Muscle layer of duodenum (tissue), 2 donors: ENCODE measurements around the gene ENDOU.

Source experiments
- H3K27ac ChIP-seq: one replicate; pipeline ENCODE4 v1.7.0; 2013; ENCODE audit warnings: mild to moderate bottlenecking, low read length
- H3K27me3 ChIP-seq: one replicate; pipeline ENCODE4 v1.7.0; 2013; ENCODE audit warnings: low read depth, mild to moderate bottlenecking, control low read depth, low read length
- H3K36me3 ChIP-seq, 2 donors: one replicate each; pipeline ENCODE4 v1.7.0; 2013; ENCODE audit warnings: low read length in 2 of 2, control low read depth in 1 of 2, mild to moderate bottlenecking in 1 of 2; ENCODE audit not compliant: insufficient read depth in 2 of 2, control insufficient read depth in 1 of 2
- H3K4me1 ChIP-seq, 2 donors: one replicate each; pipeline ENCODE4 v1.7.0; 2013; ENCODE audit warnings: low read length in 2 of 2, mild to moderate bottlenecking in 2 of 2, control low read depth in 1 of 2, moderate library complexity in 1 of 2; ENCODE audit not compliant: insufficient read depth in 2 of 2, control insufficient read depth in 1 of 2
- H3K4me3 ChIP-seq, 2 donors: one replicate each; pipeline ENCODE4 v1.7.0; 2013; ENCODE audit warnings: low read length in 2 of 2, low read depth in 1 of 2, mild to moderate bottlenecking in 1 of 2
- H3K9me3 ChIP-seq, 2 donors: one replicate each; pipeline ENCODE4 v1.7.0; 2013; ENCODE audit warnings: low read length in 2 of 2, control low read depth in 1 of 2, mild to moderate bottlenecking in 1 of 2; ENCODE audit not compliant: control insufficient read depth in 1 of 2
- donor health status: healthy.

ENDOU gene

GRCh38 chr12:47767216-47767724 lies 42.0 kb upstream of the ENDOU start:
- Histone ChIP-seq H3K4me1 (peaks cover 0 to 6% of the 10 kb centered on the region in 2 donors), H3K27ac (no peak overlapping the region)

GRCh38 chr12:47766502-47767215 lies 41.4 kb upstream of the ENDOU start:
- peaks cover 0 to 6% of the 10 kb centered on the region in 2 donors for H3K4me1 ChIP-seq

More at GRCh38 chr12:47767216-47767724, 42.0 kb upstream of the ENDOU start:
- H3K36me3 ChIP-seq: no peaks in the 10 kb centered on the region
- H3K27me3 ChIP-seq: no peaks in the 10 kb centered on the region
- H3K9me3 ChIP-seq: no peaks in the 10 kb centered on the region
- H3K4me3 ChIP-seq: no peak overlapping the region

GRCh38 chr12:47763481-47764346 lies 38.4 kb upstream of the ENDOU start:
- no peak overlapping the region for H3K27ac ChIP-seq
- H3K27me3 ChIP-seq: no peaks in the 10 kb centered on the region
- no peaks in the 10 kb centered on the region for H3K36me3 ChIP-seq
- H3K9me3 ChIP-seq: no peaks in the 10 kb centered on the region
- H3K4me3 ChIP-seq: no peak overlapping the region
- H3K4me1 ChIP-seq: peaks cover 0 to 13% of the 10 kb centered on the region in 2 donors

More at GRCh38 chr12:47766502-47767215, 41.4 kb upstream of the ENDOU start:
- no peaks in the 10 kb centered on the region for H3K9me3 ChIP-seq
- no peak overlapping the region for H3K4me3 ChIP-seq
- no peaks in the 10 kb centered on the region for H3K27me3 ChIP-seq
- no peaks in the 10 kb centered on the region for H3K36me3 ChIP-seq
- no peak overlapping the region for H3K27ac ChIP-seq

GRCh38 chr12:47762850-47763465 lies 37.7 kb upstream of the ENDOU start:
- H3K4me1 ChIP-seq: peaks cover 0 to 19% of the 10 kb centered on the region in 2 donors
- no peak overlapping the region for H3K4me3 ChIP-seq
- no peak overlapping the region for H3K27ac ChIP-seq
- no peaks in the 10 kb centered on the region for H3K27me3 ChIP-seq
- H3K9me3 ChIP-seq: no peaks in the 10 kb centered on the region
- no peaks in the 10 kb centered on the region for H3K36me3 ChIP-seq

- peak within 1 kb of the TSS; percentile 80 to 84 for H3K4me3 ChIP-seq
- H3K9me3 ChIP-seq: no peaks in the 10 kb centered on the region
- H3K36me3 ChIP-seq: no peaks in the 10 kb centered on the region
- no peaks in the 10 kb centered on the region for H3K27me3 ChIP-seq
- H3K27ac ChIP-seq: peak within 1 kb of the TSS; percentile 28
- H3K4me1 ChIP-seq: peaks cover 10 to 13% of the 10 kb centered on the region in 2 donors
Observed at GRCh38 chr12:47758834-47759690, 33.8 kb upstream of the ENDOU start, which contains the start of gene RAPGEF3. TSS of gene RAPGEF3 (minus strand) at chr12:47758880. CDS start at chr12:47758556, 324 bp downstream.

GRCh38 chr12:47758584-47758833 lies 33.2 kb upstream of the ENDOU start:
- Histone ChIP-seq H3K27ac (peak overlapping the region; percentile 28), H3K4me3 (peak overlapping the region; percentile 80 to 84), H3K27me3 (no peaks in the 10 kb centered on the region), H3K36me3 (no peaks in the 10 kb centered on the region), H3K9me3 (no peaks in the 10 kb centered on the region), H3K4me1 (peaks cover 10 to 13% of the 10 kb centered on the region in 2 donors)

- Histone ChIP-seq H3K36me3 (no peaks in the 10 kb centered on the region), H3K4me1 (peaks cover 10 to 13% of the 10 kb centered on the region in 2 donors), H3K4me3 (peak overlapping the region; percentile 80 to 84), H3K27ac (peak overlapping the region; percentile 28), H3K27me3 (no peaks in the 10 kb centered on the region), H3K9me3 (no peaks in the 10 kb centered on the region)
Observed at GRCh38 chr12:47757840-47758583, 32.7 kb upstream of the ENDOU start.

- Histone ChIP-seq H3K9me3 (no peaks in the 10 kb centered on the region), H3K27ac (no peak overlapping the region), H3K36me3 (no peaks in the 10 kb centered on the region), H3K4me3 (peak overlapping the region; percentile 80 to 84), H3K4me1 (peaks cover 10 to 13% of the 10 kb centered on the region in 2 donors), H3K27me3 (no peaks in the 10 kb centered on the region)
Observed at GRCh38 chr12:47757364-47757839, 32.1 kb upstream of the ENDOU start.

GRCh38 chr12:47755655-47756562 lies 30.6 kb upstream of the ENDOU start:
- H3K9me3 ChIP-seq: no peaks in the 10 kb centered on the region
- no peaks in the 10 kb centered on the region for H3K36me3 ChIP-seq
- no peaks in the 10 kb centered on the region for H3K27me3 ChIP-seq
- peaks cover 10 to 13% of the 10 kb centered on the region in 2 donors for H3K4me1 ChIP-seq
- H3K4me3 ChIP-seq: peak overlapping the region; percentile 20 to 34
- peak overlapping the region; percentile 7 for H3K27ac ChIP-seq
